GM13977 (cell line): ENCODE measurements around the gene GNAS.

Experiments used
- DNase-seq: peaks from one replicate; pipeline ENCODE4 v3.0.0; 2012; ENCODE audit warnings: low spot score
- in situ Hi-C: fragments of 300-500 bp; cut with MboI; formaldehyde crosslinking; loops from one replicate; pipeline ENCODE4 v1.12.0; 2022; ENCODE audit warnings: low sequenced_read_pairs, low pct_unique_long_range_greater_than_20kb, mixed read lengths, inconsistent platforms; ENCODE audit not compliant: unreplicated experiment
- TF ChIP-seq, protein P1 (sequence below): IDR thresholded peaks from 2 replicates; pipeline ENCODE4 v1.5.1; 2012; ENCODE audit warnings: mild to moderate bottlenecking, control low read depth; ENCODE audit not compliant: insufficient read depth; ENCODE audit errors: extremely low read depth, missing control alignments

The GNAS gene

DNA sequence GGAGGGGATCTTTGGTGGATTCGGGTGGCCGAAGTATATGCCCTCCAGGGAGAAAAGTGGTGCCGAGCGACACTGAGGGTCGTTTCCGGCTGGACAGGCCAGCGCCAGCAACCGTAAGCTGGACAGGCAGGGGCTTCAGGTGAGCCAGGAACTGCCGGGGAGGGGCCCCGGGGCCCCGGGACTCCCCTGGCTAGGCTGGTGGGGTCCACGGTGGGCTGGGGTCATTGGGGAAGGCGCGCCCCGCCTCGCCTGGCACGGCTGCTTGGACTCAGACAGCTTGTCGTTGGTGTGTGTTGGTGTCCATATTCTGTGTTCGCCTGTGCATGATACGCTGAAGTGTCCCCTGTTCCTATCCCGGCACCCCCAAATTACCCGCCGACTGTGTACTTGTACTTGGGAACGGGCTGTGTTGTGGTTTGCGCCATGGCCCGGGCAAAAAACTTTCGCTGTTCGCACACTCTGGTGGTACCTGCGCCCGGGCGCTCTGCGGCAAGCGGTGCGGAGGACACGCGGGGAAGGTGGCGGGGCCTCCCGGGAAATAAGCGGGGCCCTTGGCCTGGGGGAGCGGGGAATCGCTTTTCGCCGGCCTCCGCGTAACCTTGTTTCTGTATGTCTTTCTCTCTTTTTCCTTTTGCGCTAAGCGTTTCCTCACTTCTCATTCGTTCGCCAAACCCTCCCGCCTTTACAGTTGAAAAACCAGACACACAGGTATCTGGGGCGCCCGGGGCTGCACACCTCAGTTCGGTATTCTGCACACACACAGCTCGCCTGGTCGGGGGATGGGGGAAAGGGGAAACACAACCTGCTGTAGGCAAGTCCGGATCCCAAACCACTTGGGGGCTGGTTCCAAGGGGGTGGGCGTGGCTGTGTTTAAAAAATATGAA is 3.2 kb downstream of the GNAS start:
- in situ Hi-C loops: loop anchor here (25.0 kb wide), 2 partner anchors 232 to 607 kb away; no protein-coding TSS in a partner anchor
- no peak for DNase-seq
- TF ChIP-seq, protein P1, sequence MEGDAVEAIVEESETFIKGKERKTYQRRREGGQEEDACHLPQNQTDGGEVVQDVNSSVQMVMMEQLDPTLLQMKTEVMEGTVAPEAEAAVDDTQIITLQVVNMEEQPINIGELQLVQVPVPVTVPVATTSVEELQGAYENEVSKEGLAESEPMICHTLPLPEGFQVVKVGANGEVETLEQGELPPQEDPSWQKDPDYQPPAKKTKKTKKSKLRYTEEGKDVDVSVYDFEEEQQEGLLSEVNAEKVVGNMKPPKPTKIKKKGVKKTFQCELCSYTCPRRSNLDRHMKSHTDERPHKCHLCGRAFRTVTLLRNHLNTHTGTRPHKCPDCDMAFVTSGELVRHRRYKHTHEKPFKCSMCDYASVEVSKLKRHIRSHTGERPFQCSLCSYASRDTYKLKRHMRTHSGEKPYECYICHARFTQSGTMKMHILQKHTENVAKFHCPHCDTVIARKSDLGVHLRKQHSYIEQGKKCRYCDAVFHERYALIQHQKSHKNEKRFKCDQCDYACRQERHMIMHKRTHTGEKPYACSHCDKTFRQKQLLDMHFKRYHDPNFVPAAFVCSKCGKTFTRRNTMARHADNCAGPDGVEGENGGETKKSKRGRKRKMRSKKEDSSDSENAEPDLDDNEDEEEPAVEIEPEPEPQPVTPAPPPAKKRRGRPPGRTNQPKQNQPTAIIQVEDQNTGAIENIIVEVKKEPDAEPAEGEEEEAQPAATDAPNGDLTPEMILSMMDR: no peak

DNA sequence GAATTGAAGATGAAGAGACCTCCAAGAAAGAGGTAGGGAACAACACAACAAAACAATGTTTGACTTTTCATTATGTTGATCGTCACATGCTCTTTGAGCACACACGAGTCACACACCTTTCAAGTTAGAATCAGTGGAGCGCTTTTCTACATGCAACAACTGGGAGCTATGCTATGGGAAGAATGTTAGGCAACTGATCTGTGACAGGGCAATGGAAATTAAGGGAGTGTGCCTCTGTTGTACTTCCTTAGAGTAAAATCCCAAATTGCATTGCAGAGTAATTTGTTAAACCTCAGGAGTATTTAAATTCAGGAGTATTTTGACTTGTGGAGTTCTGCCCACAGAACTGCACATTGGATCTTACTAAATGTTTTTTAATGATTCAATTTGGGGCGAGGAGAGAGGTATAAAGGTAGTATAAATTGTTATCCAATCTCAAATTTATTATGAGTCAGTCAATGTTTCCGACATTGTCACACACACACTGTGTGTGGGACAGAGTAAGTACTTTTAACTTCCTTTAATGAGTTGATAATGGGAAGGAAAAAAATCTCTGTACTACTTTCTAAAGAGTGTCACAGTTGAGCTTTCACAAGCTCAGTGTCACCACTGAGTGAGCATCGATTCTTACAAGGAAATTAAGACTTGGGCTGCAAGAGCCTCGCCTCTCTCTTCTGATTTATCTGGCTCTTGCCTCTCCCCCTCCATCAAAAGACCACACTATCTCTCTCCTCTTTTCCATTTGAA is 10.7 kb downstream of the GNAS start:
- TF ChIP-seq, protein P1: no peak
- no peak for DNase-seq
- in situ Hi-C loops: loop anchor here (25.0 kb wide), 2 partner anchors 224 to 599 kb away; no protein-coding TSS in a partner anchor

DNA sequence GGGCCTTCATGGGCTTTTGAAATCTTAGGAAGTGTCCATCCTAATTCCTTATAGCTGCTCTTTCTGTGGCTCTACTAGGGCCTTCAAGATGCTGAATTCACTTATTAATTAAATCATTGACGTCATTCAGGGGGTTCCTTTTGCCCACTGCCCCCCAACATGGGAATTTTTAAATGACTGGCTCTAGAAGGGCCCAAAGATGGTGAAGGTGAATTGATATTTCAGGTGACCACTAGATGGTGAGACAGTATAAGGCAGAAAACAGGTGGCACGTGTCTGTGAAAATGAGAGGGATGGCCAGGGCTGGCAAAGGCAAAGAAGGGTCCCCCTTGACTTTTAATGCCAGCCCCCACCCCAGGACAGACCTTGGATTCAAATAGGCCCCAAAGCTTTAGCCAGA is 11.8 kb downstream of the GNAS start:
- no peak for DNase-seq
- in situ Hi-C loops: loop anchor here (25.0 kb wide), 2 partner anchors 223 to 598 kb away; no protein-coding TSS in a partner anchor
- TF ChIP-seq, protein P1: peak; percentile 60

DNA sequence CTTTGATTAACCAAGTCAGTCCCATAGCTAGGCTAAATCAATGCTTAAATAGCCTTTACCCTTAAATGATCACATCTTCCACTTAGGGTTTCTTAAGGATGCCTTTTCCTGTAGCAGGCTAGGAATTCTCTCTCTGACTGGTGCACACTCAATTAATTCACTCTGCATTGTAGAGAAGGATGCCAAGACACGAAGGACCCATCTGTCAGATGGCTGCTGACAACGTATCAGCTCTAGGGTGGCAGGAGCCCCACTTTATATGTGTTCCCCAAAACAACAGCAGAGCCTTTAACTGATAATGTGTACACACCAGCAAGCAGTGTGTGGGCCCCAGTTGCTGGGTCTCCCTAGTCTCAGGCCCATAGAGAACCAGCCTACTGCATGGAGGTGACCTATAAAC is 13.3 kb downstream of the GNAS start:
- DNase-seq: no peak
- in situ Hi-C loops: loop anchor here (5.0 to 25.0 kb wide), 3 partner anchors 221 to 596 kb away; no protein-coding TSS in a partner anchor
- TF ChIP-seq, protein P1: no peak

DNA sequence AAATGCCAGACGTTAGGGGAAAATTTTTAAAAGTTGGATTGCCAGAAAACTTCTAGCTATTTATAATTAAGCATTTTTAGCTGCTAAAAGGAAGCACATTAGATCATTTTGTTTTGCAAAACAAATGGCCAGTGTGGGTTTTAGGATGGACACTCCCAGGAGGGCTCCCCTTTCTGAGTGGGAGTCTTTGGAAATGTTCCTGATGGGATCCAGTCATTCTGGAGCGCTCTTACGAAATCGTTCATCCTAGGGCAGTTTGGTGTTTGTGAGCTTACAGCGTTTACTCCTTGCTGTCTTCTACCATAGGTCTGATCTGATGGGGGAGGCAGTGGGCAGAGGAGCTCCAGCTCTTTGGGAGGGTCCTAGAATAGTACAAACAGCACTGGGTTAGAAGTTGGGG is 14.7 kb downstream of the GNAS start:
- no peak for DNase-seq
- TF ChIP-seq, protein P1: no peak
- in situ Hi-C loops: loop anchor here (5.0 to 25.0 kb wide), 3 partner anchors 220 to 595 kb away; no protein-coding TSS in a partner anchor

DNA sequence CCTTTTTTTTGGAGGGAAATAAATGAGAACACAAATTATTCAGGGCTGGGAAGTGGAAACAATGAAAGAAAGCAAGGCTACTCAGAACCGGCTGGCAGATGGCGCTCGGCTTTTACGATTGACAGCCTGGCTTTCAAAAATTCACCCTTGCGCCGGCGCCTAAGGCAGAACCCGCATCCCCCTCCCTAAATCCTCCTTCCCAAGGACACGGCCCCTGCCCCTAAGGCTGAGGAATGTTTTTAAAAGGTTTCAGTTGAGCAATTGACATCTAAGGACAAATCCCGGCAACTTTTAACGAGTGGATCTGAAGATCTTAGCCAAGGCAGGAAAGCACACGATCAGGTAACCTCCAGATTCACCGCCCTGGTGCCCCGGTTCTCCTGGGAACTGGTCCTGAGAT is 16.3 kb downstream of the GNAS start:
- in situ Hi-C loops: loop anchor here (5.0 to 25.0 kb wide), 3 partner anchors 219 to 594 kb away; no protein-coding TSS in a partner anchor
- DNase-seq: no peak
- TF ChIP-seq, protein P1: peak; percentile 61
